Sigmoid colon (tissue), 4 donors: ENCODE measurements around the gene SPPL3.

ENCODE experiments used
- POLR2AphosphoS5 ChIP-seq, 4 donors: sonication (generic); formaldehyde crosslinking; IDR thresholded peaks; one replicate each; pipeline ENCODE4 v1.6.1; 2017; ENCODE audit warnings: antibody characterized with exemption in 4 of 4
- TF ChIP-seq, protein P1 (sequence below), 4 experiments: fragments of 450-650 bp in 3 of 4; fragments of 200-600 bp in 1 of 4; IDR thresholded peaks; one replicate each; pipeline ENCODE4 v1.5.1; 2016 to 2019; ENCODE audit warnings: antibody characterized with exemption in 4 of 4, mild to moderate bottlenecking in 3 of 4, moderate library complexity in 2 of 4

DNA sequence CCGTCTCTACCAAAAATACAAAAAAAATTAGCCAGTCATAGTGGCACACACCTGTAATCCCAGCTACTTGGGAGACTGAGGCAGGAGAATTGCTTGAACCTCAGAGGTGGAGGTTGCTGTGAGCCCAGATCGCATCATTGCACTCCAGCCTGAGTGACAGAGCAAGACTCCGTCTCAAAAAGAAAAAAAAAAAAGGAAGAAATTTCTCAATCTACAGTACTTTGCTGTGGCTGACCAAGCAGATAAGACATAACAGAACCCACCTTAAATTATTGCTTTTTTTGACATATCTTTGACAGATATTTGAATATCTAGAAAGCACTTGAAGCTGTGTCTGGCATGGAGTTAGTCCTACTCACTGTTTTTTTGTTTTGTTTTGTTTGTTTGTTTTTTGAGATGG lies 39.3 kb upstream of the SPPL3 start:
- TF ChIP-seq, protein P1, sequence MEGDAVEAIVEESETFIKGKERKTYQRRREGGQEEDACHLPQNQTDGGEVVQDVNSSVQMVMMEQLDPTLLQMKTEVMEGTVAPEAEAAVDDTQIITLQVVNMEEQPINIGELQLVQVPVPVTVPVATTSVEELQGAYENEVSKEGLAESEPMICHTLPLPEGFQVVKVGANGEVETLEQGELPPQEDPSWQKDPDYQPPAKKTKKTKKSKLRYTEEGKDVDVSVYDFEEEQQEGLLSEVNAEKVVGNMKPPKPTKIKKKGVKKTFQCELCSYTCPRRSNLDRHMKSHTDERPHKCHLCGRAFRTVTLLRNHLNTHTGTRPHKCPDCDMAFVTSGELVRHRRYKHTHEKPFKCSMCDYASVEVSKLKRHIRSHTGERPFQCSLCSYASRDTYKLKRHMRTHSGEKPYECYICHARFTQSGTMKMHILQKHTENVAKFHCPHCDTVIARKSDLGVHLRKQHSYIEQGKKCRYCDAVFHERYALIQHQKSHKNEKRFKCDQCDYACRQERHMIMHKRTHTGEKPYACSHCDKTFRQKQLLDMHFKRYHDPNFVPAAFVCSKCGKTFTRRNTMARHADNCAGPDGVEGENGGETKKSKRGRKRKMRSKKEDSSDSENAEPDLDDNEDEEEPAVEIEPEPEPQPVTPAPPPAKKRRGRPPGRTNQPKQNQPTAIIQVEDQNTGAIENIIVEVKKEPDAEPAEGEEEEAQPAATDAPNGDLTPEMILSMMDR (IDR thresholded peaks at IDR 0.05): no peak
- TF ChIP-seq POLR2AphosphoS5 (IDR thresholded peaks at IDR 0.05): no peak
